SJSA1 (cell line): Measurements from ENCODE around the gene HELZ. TPM values are rescaled to one million over a fixed set of nuclear protein-coding genes. Genes with fewer than 3 reads are reported as not detected.
"Not testable (repeated sequence)": the region's sequence is repeated elsewhere in the genome, so short reads cannot be mapped to it uniquely, and the experiment has no call there.

ENCODE experiments used
- DNase-seq, 2 experiments: peaks; one replicate each; pipeline ENCODE4 v3.0.0-alpha.2; 2015 to 2020; ENCODE audit warnings: low spot score in 2 of 2, low read depth in 1 of 2
- H3K27ac ChIP-seq: fragments of 250-450 bp; sonication (Bioruptor Pico); 2 replicates; pipeline ENCODE4 v1.5.1; 2020; ENCODE audit warnings: mild to moderate bottlenecking, moderate library complexity
- H3K27me3 ChIP-seq: fragments of 250-450 bp; sonication (Bioruptor Pico); replicated peaks from 2 replicates; pipeline ENCODE4 v1.5.1; 2020; ENCODE audit warnings: mild to moderate bottlenecking, moderate library complexity
- H3K36me3 ChIP-seq: fragments of 250-450 bp; sonication (Bioruptor Pico); 2 replicates; pipeline ENCODE4 v1.5.1; 2020; ENCODE audit warnings: mild to moderate bottlenecking
- H3K4me1 ChIP-seq: fragments of 250-450 bp; sonication (Bioruptor Pico); replicated peaks from 2 replicates; pipeline ENCODE4 v1.6.1; 2021; ENCODE audit warnings: mild to moderate bottlenecking
- H3K4me3 ChIP-seq: fragments of 250-450 bp; sonication (Bioruptor Pico); 2 replicates; pipeline ENCODE4 v1.5.1; 2020; ENCODE audit warnings: mild to moderate bottlenecking
- H3K9me3 ChIP-seq: fragments of 250-450 bp; sonication (Bioruptor Pico); replicated peaks from 2 replicates; pipeline ENCODE4 v1.5.1; 2020; ENCODE audit warnings: mild to moderate bottlenecking
- total RNA-seq: library from RNA; depleted of rRNA; stranded (reverse); fragments of >200 nt; shearing (Covaris generic); gene quantifications from 2 replicates; pipeline ENCODE4 v1.2.3, GENCODE V29; 2014

HELZ gene
- total RNA-seq, 1 experiment from 2014 or later: 60.0 TPM

GRCh38 chr17:67132366-67132765 is 112.6 kb downstream of the HELZ start:
- Histone ChIP-seq H3K9me3 (no peaks in the 10 kb centered on the region), H3K4me1 (no peaks in the 10 kb centered on the region), H3K27ac (no peak overlapping the region), H3K36me3 (peaks cover 26% of the 10 kb centered on the region), H3K4me3 (no peak overlapping the region), H3K27me3 (no peaks in the 10 kb centered on the region)
- no peak for DNase-seq

GRCh38 chr17:67130768-67131167 is 114.2 kb downstream of the HELZ start:
- Histone ChIP-seq H3K27me3 (no peaks in the 10 kb centered on the region), H3K9me3 (no peaks in the 10 kb centered on the region), H3K27ac (no peak overlapping the region), H3K4me3 (no peak overlapping the region), H3K36me3 (peaks cover 15% of the 10 kb centered on the region), H3K4me1 (no peaks in the 10 kb centered on the region)
- no peak for DNase-seq

- no peak for DNase-seq
- Histone ChIP-seq H3K27ac (no peak overlapping the region), H3K36me3 (peaks cover 18% of the 10 kb centered on the region), H3K27me3 (no peaks in the 10 kb centered on the region), H3K9me3 (no peaks in the 10 kb centered on the region), H3K4me3 (no peak overlapping the region), H3K4me1 (no peaks in the 10 kb centered on the region)
Measured at GRCh38 chr17:67129283-67129682, 115.7 kb downstream of the HELZ start.

- no peaks in the 10 kb centered on the region for H3K9me3 ChIP-seq
- H3K36me3 ChIP-seq: peaks cover 21% of the 10 kb centered on the region
- H3K27ac ChIP-seq: no peak overlapping the region
- no peak for DNase-seq
- H3K4me3 ChIP-seq: no peak overlapping the region
- no peaks in the 10 kb centered on the region for H3K27me3 ChIP-seq
- no peaks in the 10 kb centered on the region for H3K4me1 ChIP-seq
Measured at GRCh38 chr17:67128700-67129099, 116.3 kb downstream of the HELZ start.

GRCh38 chr17:67127925-67128324 is 117.1 kb downstream of the HELZ start:
- Histone ChIP-seq H3K9me3 (no peaks in the 10 kb centered on the region), H3K27ac (no peak overlapping the region), H3K4me1 (no peaks in the 10 kb centered on the region), H3K4me3 (no peak overlapping the region), H3K36me3 (peaks cover 27% of the 10 kb centered on the region), H3K27me3 (no peaks in the 10 kb centered on the region)
- no peak for DNase-seq

GRCh38 chr17:67126983-67127382 is 118.0 kb downstream of the HELZ start:
- H3K4me1 ChIP-seq: no peaks in the 10 kb centered on the region
- DNase-seq: no peak
- no peak overlapping the region for H3K27ac ChIP-seq
- no peaks in the 10 kb centered on the region for H3K9me3 ChIP-seq
- peaks cover 29% of the 10 kb centered on the region for H3K36me3 ChIP-seq
- no peaks in the 10 kb centered on the region for H3K27me3 ChIP-seq
- H3K4me3 ChIP-seq: no peak overlapping the region

- peaks cover 31% of the 10 kb centered on the region for H3K36me3 ChIP-seq
- H3K4me1 ChIP-seq, H3K27me3 ChIP-seq, H3K4me3 ChIP-seq, DNase-seq, H3K27ac ChIP-seq, H3K9me3 ChIP-seq: not testable (repeated sequence)
Measured at GRCh38 chr17:67126543-67126942, 118.5 kb downstream of the HELZ start.

- H3K4me3 ChIP-seq: no peak overlapping the region
- H3K36me3 ChIP-seq: peaks cover 37% of the 10 kb centered on the region
- H3K4me1 ChIP-seq: no peaks in the 10 kb centered on the region
- no peaks in the 10 kb centered on the region for H3K9me3 ChIP-seq
- no peak overlapping the region for H3K27ac ChIP-seq
- DNase-seq: no peak
- no peaks in the 10 kb centered on the region for H3K27me3 ChIP-seq
Measured at GRCh38 chr17:67125924-67126323, 119.1 kb downstream of the HELZ start.

- Histone ChIP-seq H3K4me1 (no peaks in the 10 kb centered on the region), H3K9me3 (no peaks in the 10 kb centered on the region), H3K4me3 (no peak overlapping the region), H3K36me3 (peaks cover 42% of the 10 kb centered on the region), H3K27me3 (no peaks in the 10 kb centered on the region), H3K27ac (no peak overlapping the region)
- DNase-seq: no peak
Measured at GRCh38 chr17:67125417-67125816, 119.6 kb downstream of the HELZ start.

- Histone ChIP-seq H3K27ac (no peak overlapping the region), H3K4me1 (no peaks in the 10 kb centered on the region), H3K36me3 (peaks cover 48% of the 10 kb centered on the region), H3K4me3 (no peak overlapping the region), H3K9me3 (no peaks in the 10 kb centered on the region), H3K27me3 (no peaks in the 10 kb centered on the region)
- DNase-seq: no peak
Measured at GRCh38 chr17:67124450-67125148, 120.4 kb downstream of the HELZ start.

GRCh38 chr17:67123699-67124098 is 121.3 kb downstream of the HELZ start:
- Histone ChIP-seq H3K9me3 (no peaks in the 10 kb centered on the region), H3K27ac (no peak overlapping the region), H3K36me3 (peaks cover 53% of the 10 kb centered on the region), H3K4me1 (no peaks in the 10 kb centered on the region), H3K27me3 (no peaks in the 10 kb centered on the region), H3K4me3 (no peak overlapping the region)
- no peak for DNase-seq

GRCh38 chr17:67121316-67121891 is 123.6 kb downstream of the HELZ start:
- no peak for DNase-seq
- peaks cover 60% of the 10 kb centered on the region for H3K36me3 ChIP-seq

GRCh38 chr17:67119102-67119501 is 125.9 kb downstream of the HELZ start:
- DNase-seq: no peak
- Histone ChIP-seq H3K4me1 (no peaks in the 10 kb centered on the region), H3K9me3 (0 out of 2 replicates have a peak, but pooled peaks cover 3% of the 10 kb centered on the region), H3K27ac (no peak overlapping the region), H3K36me3 (peaks cover 54% of the 10 kb centered on the region), H3K27me3 (no peaks in the 10 kb centered on the region), H3K4me3 (no peak overlapping the region)

More at GRCh38 chr17:67121316-67121891, 123.6 kb downstream of the HELZ start:
- Histone ChIP-seq H3K4me3 (no peak overlapping the region), H3K4me1 (no peaks in the 10 kb centered on the region), H3K27ac (no peak overlapping the region), H3K27me3 (no peaks in the 10 kb centered on the region), H3K9me3 (0 out of 2 replicates have a peak, but pooled peaks cover under 1% of the 10 kb centered on the region)

- H3K4me3 ChIP-seq: no peak overlapping the region
- H3K9me3 ChIP-seq: 0 out of 2 replicates have a peak, but pooled peaks cover 3% of the 10 kb centered on the region
- DNase-seq: no peak
- peaks cover 66% of the 10 kb centered on the region for H3K36me3 ChIP-seq
- H3K27ac ChIP-seq: no peak overlapping the region
- H3K27me3 ChIP-seq: no peaks in the 10 kb centered on the region
- H3K4me1 ChIP-seq: no peaks in the 10 kb centered on the region
Measured at GRCh38 chr17:67116045-67116575, 128.9 kb downstream of the HELZ start.
